ENCODE results near the gene SCUBE3.

DNA sequence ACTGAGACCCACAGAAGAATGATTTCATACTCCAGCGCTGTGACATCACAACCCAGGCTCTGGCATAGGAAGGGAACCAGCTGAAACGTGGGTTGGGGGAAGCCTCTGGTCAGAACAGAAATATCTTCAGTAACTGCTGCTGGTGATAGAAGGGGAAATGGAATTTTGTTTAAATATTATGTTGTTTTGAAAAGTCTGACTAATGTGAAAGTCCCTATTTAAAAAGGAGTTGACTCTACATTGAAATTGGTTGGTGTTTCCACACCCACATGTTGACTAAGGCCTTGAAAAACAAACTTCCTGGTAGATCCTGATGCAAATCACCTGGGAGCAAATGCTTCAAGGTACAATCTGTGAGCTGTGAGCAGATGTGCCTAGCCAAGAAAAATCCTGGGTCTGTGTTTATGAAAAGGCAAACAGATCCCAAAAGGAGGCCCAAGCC is 48.1 kb upstream of the SCUBE3 start:
- TF ChIP-seq POLR2A (IDR thresholded peaks at IDR 0.05; ENCODE audit: low read length) (no peak), GATA1 (IDR thresholded peaks at IDR 0.05; ENCODE audit: low read depth, low read length) (no peak)
